ENCODE measurements around the gene IQCF6.

The IQCF6 gene

DNA sequence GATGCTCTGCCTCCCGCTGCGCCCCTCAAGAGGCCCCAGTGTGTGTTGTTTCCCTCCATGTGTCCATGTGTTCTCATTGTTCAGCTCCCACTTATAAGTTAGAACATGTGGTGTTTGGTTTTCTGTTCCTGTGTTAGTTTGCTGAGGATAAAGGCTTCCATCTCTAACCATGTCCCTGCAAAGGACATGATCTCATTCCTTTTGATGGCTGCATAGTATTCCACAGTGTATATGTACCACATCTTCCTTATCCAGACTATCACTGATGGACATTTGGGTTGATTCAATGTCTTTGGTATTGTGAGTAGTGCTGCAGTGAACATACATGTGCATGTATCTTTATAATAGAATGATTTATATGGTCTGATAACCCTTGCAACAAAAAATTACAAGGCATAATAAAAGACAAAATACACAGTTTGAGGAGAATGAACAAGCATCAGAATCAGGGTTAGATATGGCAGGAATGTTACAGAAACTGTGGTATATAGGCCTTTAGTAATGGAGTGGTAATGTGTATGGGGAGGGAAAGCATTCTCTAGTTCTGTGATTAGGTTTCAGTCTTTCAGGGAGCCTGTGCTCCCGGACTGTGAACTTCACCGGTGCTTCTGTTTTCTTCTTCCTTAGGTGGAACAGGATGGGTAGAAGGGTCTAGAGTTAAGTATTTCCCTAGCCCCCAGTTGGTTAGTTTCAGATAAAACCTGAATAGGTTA lies 45.0 kb downstream of the IQCF6 start:
- H3K36me3 ChIP-seq (ENCODE audit: insufficient read depth, low read length): no peaks in the 10 kb centered on the region
- TF ChIP-seq FOXP2 (optimal IDR thresholded peaks at IDR 0.05; ENCODE audit: control extremely low read depth, extremely low read length, insufficient read depth): no peak
- TF ChIP-seq POLR2AphosphoS5 (IDR thresholded peaks at IDR 0.05; ENCODE audit: borderline replicate concordance, low read depth, low read length): no peak
- TF ChIP-seq EZH2 (IDR thresholded peaks at IDR 0.05): no peak
- no peak overlapping the region for H3K9ac ChIP-seq (ENCODE audit: insufficient read length)
- no peak overlapping the region for H3K4me3 ChIP-seq
- no peak for DNase-seq (ENCODE audit: low read depth, low spot score)
- H3K27ac ChIP-seq: no peak overlapping the region
- no peaks in the 10 kb centered on the region for H3K9me3 ChIP-seq (ENCODE audit: low read depth, low read length)

DNA sequence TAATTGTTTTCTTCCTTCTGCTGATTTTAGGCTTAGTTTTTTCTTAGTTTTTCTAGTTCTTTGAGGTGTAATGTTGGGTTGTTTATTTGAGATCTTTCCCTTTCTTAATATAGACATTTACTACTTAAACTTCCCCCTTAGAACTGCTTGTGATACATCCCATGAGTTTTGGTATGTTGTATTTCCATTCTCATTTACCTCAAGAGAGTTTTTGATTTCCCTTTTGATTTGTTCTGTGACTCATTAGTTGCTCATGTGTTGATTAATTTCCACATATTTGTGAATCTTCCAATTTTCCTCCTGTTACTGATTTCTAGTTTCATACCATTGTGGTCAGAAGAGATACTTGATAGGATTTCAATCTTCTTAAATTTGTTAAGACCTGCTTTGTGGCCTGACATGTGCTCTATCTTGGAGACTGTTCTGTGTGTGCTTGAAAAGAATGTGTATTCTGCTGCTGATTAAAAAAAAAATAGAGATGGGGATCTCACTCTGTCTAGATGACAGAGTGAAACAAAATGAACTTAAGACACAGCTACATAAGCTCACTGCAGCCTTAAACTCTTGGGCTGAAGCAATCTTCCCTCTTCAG lies 49.9 kb downstream of the IQCF6 start:
- Histone ChIP-seq H3K27ac (no peak overlapping the region), H3K4me3 (no peak overlapping the region)
- TF ChIP-seq FOXP2 (optimal IDR thresholded peaks at IDR 0.05; ENCODE audit: control extremely low read depth, extremely low read length, insufficient read depth) (no peak), EZH2 (IDR thresholded peaks at IDR 0.05) (no peak), POLR2AphosphoS5 (IDR thresholded peaks at IDR 0.05; ENCODE audit: borderline replicate concordance, low read depth, low read length) (no peak)

More for the DNA sequence above, 49.9 kb downstream of the IQCF6 start:
- no peak for DNase-seq (ENCODE audit: low read depth, low spot score)
- no peaks in the 10 kb centered on the region for H3K36me3 ChIP-seq (ENCODE audit: insufficient read depth, low read length)
- H3K9me3 ChIP-seq (ENCODE audit: low read depth, low read length): no peaks in the 10 kb centered on the region
- H3K9ac ChIP-seq (ENCODE audit: insufficient read length): no peak overlapping the region
